KMS-11 (cell line): ENCODE results near the gene RALGAPA1.

Source experiments
- H2AFZ ChIP-seq: fragments of 200-600 bp; sonication (generic); 2 replicates; pipeline ENCODE4 v1.6.1; 2016; ENCODE audit warnings: antibody characterized with exemption, mixed run types, low read depth
- H3K27ac ChIP-seq: fragments of 200-600 bp; sonication (generic); 2 replicates; pipeline ENCODE4 v1.6.1; 2016; ENCODE audit warnings: mild to moderate bottlenecking, mixed run types
- H3K27me3 ChIP-seq: fragments of 200-600 bp; sonication (generic); 2 replicates; pipeline ENCODE4 v1.6.1; 2017; ENCODE audit warnings: mild to moderate bottlenecking, low read depth, mixed run types, moderate library complexity; ENCODE audit not compliant: insufficient read depth
- H3K36me3 ChIP-seq: fragments of 200-600 bp; sonication (generic); 2 replicates; pipeline ENCODE4 v1.6.1; 2017; ENCODE audit warnings: mild to moderate bottlenecking, mixed run types; ENCODE audit not compliant: insufficient read depth
- H3K4me1 ChIP-seq: fragments of 200-600 bp; sonication (generic); 2 replicates; pipeline ENCODE4 v1.6.1; 2016; ENCODE audit warnings: mild to moderate bottlenecking, low read depth, mixed run types; ENCODE audit not compliant: poor library complexity, severe bottlenecking
- H3K4me2 ChIP-seq: fragments of 200-600 bp; sonication (generic); 2 replicates; pipeline ENCODE4 v1.7.0; 2016; ENCODE audit warnings: mild to moderate bottlenecking, mixed run types
- H3K4me3 ChIP-seq: fragments of 200-600 bp; sonication (generic); IDR thresholded peaks from 2 replicates; pipeline ENCODE4 v1.6.1; 2017; ENCODE audit warnings: low read depth, low read length, mixed read lengths; ENCODE audit not compliant: insufficient read depth
- H3K79me2 ChIP-seq: fragments of 200-600 bp; sonication (generic); 2 replicates; pipeline ENCODE4 v1.6.1; 2016; ENCODE audit warnings: low read depth, mixed run types; ENCODE audit not compliant: insufficient read depth
- H3K9ac ChIP-seq: fragments of 200-600 bp; sonication (generic); 2 replicates; pipeline ENCODE4 v1.6.1; 2016; ENCODE audit warnings: mild to moderate bottlenecking, mixed run types
- H4K20me1 ChIP-seq: fragments of 200-600 bp; sonication (generic); 2 replicates; pipeline ENCODE4 v1.6.1; 2016; ENCODE audit warnings: mild to moderate bottlenecking, mixed run types; ENCODE audit not compliant: insufficient read depth
- TF ChIP-seq, protein P1 (sequence below): fragments of 200-600 bp; sonication (generic); conservative IDR thresholded peaks from 2 replicates; pipeline ENCODE4 v1.6.1; 2017; ENCODE audit warnings: low read depth, mild to moderate bottlenecking, antibody characterized with exemption, low read length, moderate library complexity, mixed read lengths

RALGAPA1 gene

DNA sequence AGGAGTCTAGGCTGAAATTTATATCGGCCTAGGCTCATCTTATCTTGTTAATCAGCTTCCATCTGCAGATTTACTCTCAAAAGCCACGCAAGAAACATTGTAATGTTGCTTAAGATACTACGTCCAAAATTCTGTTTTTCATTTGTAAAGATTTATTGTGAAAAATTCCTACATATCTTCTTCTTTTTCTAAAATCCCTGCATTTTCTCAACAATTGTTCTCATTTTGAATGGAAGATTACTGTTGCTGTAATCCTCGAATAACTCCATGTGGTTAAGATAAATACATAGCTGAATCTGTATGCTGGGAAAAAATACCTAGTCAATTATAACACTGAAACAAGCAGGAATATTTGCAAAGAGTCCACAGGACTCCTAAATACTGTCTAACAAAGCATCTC, 259.5 kb downstream of the RALGAPA1 start:
- H3K36me3 ChIP-seq: no peaks in the 10 kb centered on the region
- no peaks in the 10 kb centered on the region for H4K20me1 ChIP-seq
- H3K4me2 ChIP-seq: no peak overlapping the region
- H3K27ac ChIP-seq: no peak overlapping the region
- H3K79me2 ChIP-seq: no peaks in the 10 kb centered on the region
- no peak overlapping the region for H2AFZ ChIP-seq
- no peak overlapping the region for H3K4me3 ChIP-seq
- TF ChIP-seq, protein P1, sequence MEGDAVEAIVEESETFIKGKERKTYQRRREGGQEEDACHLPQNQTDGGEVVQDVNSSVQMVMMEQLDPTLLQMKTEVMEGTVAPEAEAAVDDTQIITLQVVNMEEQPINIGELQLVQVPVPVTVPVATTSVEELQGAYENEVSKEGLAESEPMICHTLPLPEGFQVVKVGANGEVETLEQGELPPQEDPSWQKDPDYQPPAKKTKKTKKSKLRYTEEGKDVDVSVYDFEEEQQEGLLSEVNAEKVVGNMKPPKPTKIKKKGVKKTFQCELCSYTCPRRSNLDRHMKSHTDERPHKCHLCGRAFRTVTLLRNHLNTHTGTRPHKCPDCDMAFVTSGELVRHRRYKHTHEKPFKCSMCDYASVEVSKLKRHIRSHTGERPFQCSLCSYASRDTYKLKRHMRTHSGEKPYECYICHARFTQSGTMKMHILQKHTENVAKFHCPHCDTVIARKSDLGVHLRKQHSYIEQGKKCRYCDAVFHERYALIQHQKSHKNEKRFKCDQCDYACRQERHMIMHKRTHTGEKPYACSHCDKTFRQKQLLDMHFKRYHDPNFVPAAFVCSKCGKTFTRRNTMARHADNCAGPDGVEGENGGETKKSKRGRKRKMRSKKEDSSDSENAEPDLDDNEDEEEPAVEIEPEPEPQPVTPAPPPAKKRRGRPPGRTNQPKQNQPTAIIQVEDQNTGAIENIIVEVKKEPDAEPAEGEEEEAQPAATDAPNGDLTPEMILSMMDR: no peak
- no peaks in the 10 kb centered on the region for H3K27me3 ChIP-seq
- no peaks in the 10 kb centered on the region for H3K4me1 ChIP-seq
- no peak overlapping the region for H3K9ac ChIP-seq

DNA sequence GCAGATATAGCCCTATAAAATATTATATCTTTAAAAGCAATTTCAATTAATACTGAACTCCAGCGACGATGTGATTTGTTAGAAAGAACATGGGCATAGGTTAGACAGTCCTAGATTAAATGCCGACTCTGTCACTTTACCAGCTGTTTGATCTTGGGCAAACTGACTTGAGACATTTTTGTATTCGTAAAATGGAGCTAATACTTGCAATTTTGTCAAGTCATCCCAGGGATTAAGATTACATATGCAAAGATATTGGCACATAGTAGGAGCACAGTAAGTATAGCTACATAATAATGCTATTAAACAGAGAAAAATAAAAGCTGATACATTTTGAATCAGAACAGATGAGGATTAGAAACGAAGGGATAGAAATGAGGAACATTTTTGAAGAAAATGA, 266.1 kb downstream of the RALGAPA1 start:
- Histone ChIP-seq H3K79me2 (no peaks in the 10 kb centered on the region), H3K27ac (no peak overlapping the region), H3K9ac (no peak overlapping the region), H3K4me2 (no peak overlapping the region), H3K4me3 (no peak overlapping the region), H3K4me1 (peaks cover 13% of the 10 kb centered on the region), H3K27me3 (no peaks in the 10 kb centered on the region), H2AFZ (no peak overlapping the region), H4K20me1 (no peaks in the 10 kb centered on the region), H3K36me3 (no peaks in the 10 kb centered on the region)
- TF ChIP-seq, protein P1: no peak

DNA sequence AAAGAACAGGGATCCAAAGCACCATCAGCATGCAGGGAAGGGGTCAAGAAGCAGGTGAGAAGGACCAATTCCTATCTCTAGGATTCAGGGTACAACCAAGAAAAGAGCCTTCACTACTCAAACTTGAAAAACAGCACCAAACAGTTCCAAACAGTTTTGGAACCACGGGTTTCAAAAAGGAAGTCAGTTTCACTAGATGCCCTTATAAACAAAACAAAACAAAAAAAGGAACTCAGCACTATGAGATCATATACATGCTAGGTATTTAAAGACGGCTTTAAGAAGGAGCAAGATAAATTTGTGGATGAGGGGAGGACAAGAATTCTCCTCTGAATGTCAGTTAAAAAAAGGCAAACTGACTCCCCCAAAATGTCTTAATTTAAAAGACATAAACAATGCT, 269.1 kb downstream of the RALGAPA1 start:
- Histone ChIP-seq H3K4me3 (no peak overlapping the region), H3K27me3 (no peaks in the 10 kb centered on the region), H3K36me3 (no peaks in the 10 kb centered on the region), H3K9ac (no peak overlapping the region), H3K27ac (no peak overlapping the region), H3K4me2 (0 out of 2 replicates have a peak overlapping the region, but pooled peaks have one; percentile 42), H4K20me1 (no peaks in the 10 kb centered on the region), H3K4me1 (peaks cover 13% of the 10 kb centered on the region), H3K79me2 (no peaks in the 10 kb centered on the region), H2AFZ (no peak overlapping the region)
- TF ChIP-seq, protein P1: no peak

DNA sequence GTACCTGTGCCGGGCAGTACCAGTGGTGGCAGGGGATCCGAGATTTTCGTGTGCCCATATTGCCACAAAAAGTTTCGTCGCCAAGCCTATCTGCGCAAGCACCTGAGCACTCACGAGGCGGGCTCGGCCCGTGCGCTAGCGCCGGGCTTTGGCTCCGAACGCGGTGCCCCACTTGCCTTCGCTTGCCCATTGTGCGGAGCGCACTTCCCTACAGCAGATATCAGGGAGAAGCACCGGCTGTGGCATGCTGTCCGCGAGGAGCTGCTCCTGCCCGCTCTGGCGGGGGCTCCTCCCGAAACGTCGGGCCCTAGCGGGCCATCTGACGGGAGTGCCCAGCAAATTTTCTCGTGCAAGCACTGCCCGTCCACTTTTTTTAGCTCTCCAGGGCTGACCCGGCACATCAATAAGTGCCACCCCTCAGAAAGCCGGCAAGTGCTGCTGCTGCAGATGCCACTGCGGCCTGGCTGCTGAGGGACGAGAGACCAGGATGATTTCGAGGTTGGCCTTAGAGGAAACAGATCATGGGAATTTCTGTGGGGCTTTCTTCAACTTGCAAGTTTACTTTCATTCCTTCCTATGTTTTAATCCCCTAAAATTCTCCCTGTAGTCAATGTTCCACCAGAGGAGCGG, 273.5 kb downstream of the RALGAPA1 start:
- H3K36me3 ChIP-seq: no peaks in the 10 kb centered on the region
- no peak overlapping the region for H3K4me3 ChIP-seq
- no peak overlapping the region for H3K27ac ChIP-seq
- no peak overlapping the region for H3K9ac ChIP-seq
- TF ChIP-seq, protein P1: no peak
- peaks cover 15% of the 10 kb centered on the region for H3K4me1 ChIP-seq
- H4K20me1 ChIP-seq: no peaks in the 10 kb centered on the region
- no peaks in the 10 kb centered on the region for H3K27me3 ChIP-seq
- H2AFZ ChIP-seq: no peak overlapping the region
- H3K79me2 ChIP-seq: no peaks in the 10 kb centered on the region
- no peak overlapping the region for H3K4me2 ChIP-seq
